HAP-1 (cell line): ENCODE measurements around the gene OR11H12.
"Not testable (repeated sequence)": the region's sequence is repeated elsewhere in the genome, so short reads cannot be mapped to it uniquely, and the experiment has no call there.

Experiments
- DNase-seq, 2 experiments: peaks; one replicate each; pipeline ENCODE4 v3.0.0-alpha.2; 2016 to 2020; ENCODE audit warnings: low spot score in 2 of 2
- H3K27me3 ChIP-seq: fragments of 250-450 bp; sonication (Bioruptor Pico); 2 replicates; pipeline ENCODE4 v1.5.1; 2020; ENCODE audit warnings: low read depth, mild to moderate bottlenecking, moderate library complexity
- H3K36me3 ChIP-seq: fragments of 250-450 bp; sonication (Bioruptor Pico); replicated peaks from 2 replicates; pipeline ENCODE4 v1.5.1; 2020; ENCODE audit warnings: mild to moderate bottlenecking
- H3K4me1 ChIP-seq: fragments of 250-450 bp; sonication (Bioruptor Pico); 2 replicates; pipeline ENCODE4 v1.5.1; 2020; ENCODE audit warnings: mild to moderate bottlenecking
- H3K4me3 ChIP-seq: fragments of 250-450 bp; sonication (Bioruptor Pico); 2 replicates; pipeline ENCODE4 v1.5.1; 2020; ENCODE audit warnings: mild to moderate bottlenecking, moderate library complexity
- H3K9me3 ChIP-seq: fragments of 250-450 bp; sonication (Bioruptor Pico); 2 replicates; pipeline ENCODE4 v1.5.1; 2020; ENCODE audit warnings: mild to moderate bottlenecking, moderate library complexity
- in situ Hi-C: fragments of 300-500 bp; cut with MboI; formaldehyde crosslinking; loops from 3 replicates; pipeline ENCODE4 v1.14.3; 2020; ENCODE audit warnings: low sequenced_read_pairs, inconsistent platforms, mixed read lengths

The OR11H12 gene

GRCh38 chr14:18600817-18601216 lies at the start of gene OR11H12:
Gene OR11H12 (plus strand): TSS chr14:18601117. CDS start chr14:18601117, 0 bp downstream.
- H3K9me3 ChIP-seq, H3K27me3 ChIP-seq, in situ Hi-C loops, H3K4me1 ChIP-seq, DNase-seq, H3K36me3 ChIP-seq, H3K4me3 ChIP-seq: not testable (repeated sequence)

- DNase-seq, H3K4me1 ChIP-seq, H3K27me3 ChIP-seq, H3K9me3 ChIP-seq, H3K36me3 ChIP-seq, in situ Hi-C loops, H3K4me3 ChIP-seq: not testable (repeated sequence)
Observed at GRCh38 chr14:18582908-18583307, 18.0 kb upstream of the OR11H12 start.

GRCh38 chr14:18626610-18627213 lies 25.8 kb downstream of the OR11H12 start:
- in situ Hi-C loops, H3K9me3 ChIP-seq, H3K36me3 ChIP-seq, H3K4me1 ChIP-seq, H3K4me3 ChIP-seq, H3K27me3 ChIP-seq, DNase-seq: not testable (repeated sequence)

- H3K36me3 ChIP-seq, H3K4me1 ChIP-seq, in situ Hi-C loops, DNase-seq, H3K9me3 ChIP-seq, H3K4me3 ChIP-seq, H3K27me3 ChIP-seq: not testable (repeated sequence)
Observed at GRCh38 chr14:18636066-18636465, 35.1 kb downstream of the OR11H12 start.

GRCh38 chr14:18638032-18638431 lies 37.1 kb downstream of the OR11H12 start:
- H3K36me3 ChIP-seq, H3K9me3 ChIP-seq, H3K4me3 ChIP-seq, DNase-seq, H3K4me1 ChIP-seq, H3K27me3 ChIP-seq, in situ Hi-C loops: not testable (repeated sequence)

GRCh38 chr14:18638785-18639184 lies 37.9 kb downstream of the OR11H12 start:
- in situ Hi-C loops, H3K36me3 ChIP-seq, H3K27me3 ChIP-seq, H3K9me3 ChIP-seq, H3K4me1 ChIP-seq, H3K4me3 ChIP-seq, DNase-seq: not testable (repeated sequence)

GRCh38 chr14:18646075-18646730 lies 45.3 kb downstream of the OR11H12 start:
- H3K4me1 ChIP-seq, in situ Hi-C loops, H3K4me3 ChIP-seq, H3K27me3 ChIP-seq, DNase-seq, H3K36me3 ChIP-seq, H3K9me3 ChIP-seq: not testable (repeated sequence)
